GM23338 (cell line): ENCODE data around the gene ADAMTS1. TPM values are rescaled to one million over a fixed set of nuclear protein-coding genes. Genes with fewer than 3 reads are reported as not detected.

Experiments
- ATAC-seq: fragments of 200-7000 bp; cut with Tn5 transposase; 3 replicates; pipeline ENCODE4 v1.9.1; 2020
- DNase-seq: peaks from one replicate; pipeline ENCODE4 v3.0.0-alpha.2; 2015; ENCODE audit warnings: low spot score
- H2AFZ ChIP-seq: fragments of 200-600 bp; sonication (generic); 2 replicates; pipeline ENCODE4 v1.8.0; 2016; ENCODE audit warnings: antibody characterized with exemption, mild to moderate bottlenecking, moderate library complexity
- H3F3A ChIP-seq: fragments of 200-600 bp; sonication (generic); replicated peaks from 2 replicates; pipeline ENCODE4 v1.8.0; 2017; ENCODE audit warnings: antibody characterized with exemption, mixed run types, low read depth
- H3K27ac ChIP-seq: fragments of 200-600 bp; sonication (generic); 2 replicates; pipeline ENCODE4 v1.6.1; 2016; ENCODE audit warnings: low read depth
- H3K27me3 ChIP-seq: fragments of 200-600 bp; sonication (generic); 2 replicates; pipeline ENCODE4 v1.8.0; 2016; ENCODE audit warnings: mild to moderate bottlenecking, mixed run types, moderate library complexity; ENCODE audit not compliant: insufficient read depth
- H3K36me3 ChIP-seq: fragments of 200-600 bp; sonication (generic); 2 replicates; pipeline ENCODE4 v1.8.0; 2016; ENCODE audit warnings: mild to moderate bottlenecking; ENCODE audit not compliant: insufficient read depth
- H3K4me1 ChIP-seq: fragments of 200-600 bp; sonication (generic); 2 replicates; pipeline ENCODE4 v1.8.0; 2016; ENCODE audit warnings: mild to moderate bottlenecking, moderate library complexity; ENCODE audit not compliant: insufficient read depth
- H3K4me2 ChIP-seq: fragments of 200-600 bp; sonication (generic); 2 replicates; pipeline ENCODE4 v1.7.1; 2017; ENCODE audit warnings: mixed run types
- H3K4me3 ChIP-seq: fragments of 200-600 bp; sonication (generic); 2 replicates; pipeline ENCODE4 v1.6.1; 2016; ENCODE audit warnings: mixed run types
- H3K79me2 ChIP-seq: fragments of 200-600 bp; sonication (generic); replicated peaks from 2 replicates; pipeline ENCODE4 v1.8.0; 2017; ENCODE audit warnings: mild to moderate bottlenecking; ENCODE audit not compliant: insufficient read depth
- H3K9me2 ChIP-seq: fragments of 200-600 bp; sonication (generic); 2 replicates; pipeline ENCODE4 v1.8.0; 2017; ENCODE audit not compliant: insufficient read depth
- H4K20me1 ChIP-seq: fragments of 200-600 bp; sonication (generic); replicated peaks from 2 replicates; pipeline ENCODE4 v1.8.0; 2017; ENCODE audit warnings: mild to moderate bottlenecking; ENCODE audit not compliant: insufficient read depth
- H3K27ac Mint-ChIP-seq: 2 replicates; pipeline ENCODE4 v1.8.0; 2020; ENCODE audit warnings: inconsistent platforms, mild to moderate bottlenecking, moderate library complexity, mixed read lengths
- H3K27me3 Mint-ChIP-seq: 3 replicates; pipeline ENCODE4 v1.8.0; 2022; ENCODE audit warnings: low read depth, mild to moderate bottlenecking, moderate library complexity, mixed read lengths, inconsistent platforms; ENCODE audit not compliant: insufficient read depth, poor library complexity
- H3K36me3 Mint-ChIP-seq: 3 replicates; pipeline ENCODE4 v1.8.0; 2021; ENCODE audit warnings: low read depth, mild to moderate bottlenecking, inconsistent platforms, moderate library complexity, mixed read lengths
- H3K4me1 Mint-ChIP-seq: 3 replicates; pipeline ENCODE4 v1.8.0; 2020; ENCODE audit warnings: mild to moderate bottlenecking, inconsistent platforms, mixed read lengths
- H3K4me3 Mint-ChIP-seq: 3 replicates; pipeline ENCODE4 v1.8.0; 2021; ENCODE audit warnings: moderate library complexity, mild to moderate bottlenecking, inconsistent platforms, mixed read lengths
- H3K9me3 Mint-ChIP-seq: 3 replicates; pipeline ENCODE4 v1.8.0; 2020; ENCODE audit warnings: moderate library complexity, mild to moderate bottlenecking, inconsistent platforms, mixed read lengths
- ETS1 ChIP-seq: IDR thresholded peaks from 2 replicates; pipeline ENCODE4 v1.6.1; 2016; ENCODE audit warnings: antibody characterized with exemption
- EZH2 ChIP-seq: fragments of 200-600 bp; sonication (generic); IDR thresholded peaks from one replicate; pipeline ENCODE4 v1.8.0; 2017; ENCODE audit warnings: antibody characterized with exemption, mild to moderate bottlenecking, low read depth; ENCODE audit not compliant: unreplicated experiment
- EZH2phosphoT487 ChIP-seq: fragments of 200-600 bp; sonication (generic); IDR thresholded peaks from one replicate; pipeline ENCODE4 v1.8.1; 2018; ENCODE audit warnings: antibody characterized with exemption; ENCODE audit not compliant: unreplicated experiment
- NANOG ChIP-seq: IDR thresholded peaks from 2 replicates; pipeline ENCODE4 v1.6.1; 2016; ENCODE audit warnings: antibody characterized with exemption, borderline replicate concordance
- POLR2AphosphoS5 ChIP-seq: IDR thresholded peaks from 2 replicates; pipeline ENCODE4 v1.6.1; 2016; ENCODE audit warnings: antibody characterized with exemption, low read depth
- REST ChIP-seq: IDR thresholded peaks from one replicate; pipeline ENCODE4 v1.6.1; 2018; ENCODE audit warnings: antibody characterized with exemption; ENCODE audit not compliant: unreplicated experiment
- STAT1 ChIP-seq: IDR thresholded peaks from one replicate; pipeline ENCODE4 v1.6.1; 2016; ENCODE audit warnings: antibody characterized with exemption; ENCODE audit not compliant: unreplicated experiment
- ZNF114 ChIP-seq: fragments of 250-450 bp; sonication (Bioruptor Pico); IDR thresholded peaks from 2 replicates; pipeline ENCODE4 v1.5.0; 2020; ENCODE audit warnings: mild to moderate bottlenecking, moderate library complexity
- ZNF331 ChIP-seq: fragments of 250-450 bp; sonication (Bioruptor Pico); IDR thresholded peaks from 2 replicates; pipeline ENCODE4 v1.5.0; 2020; ENCODE audit warnings: low read depth, mild to moderate bottlenecking, moderate library complexity
- ZNF462 ChIP-seq: fragments of 250-450 bp; sonication (Bioruptor Pico); IDR thresholded peaks from 2 replicates; pipeline ENCODE4 v1.5.0; 2020; ENCODE audit warnings: mild to moderate bottlenecking, moderate library complexity
- polyA plus RNA-seq: library from polyadenylated mRNA; unstranded; fragments of >200 nt; fragmentation: Nextera tagmentation; extraction: Ambion mirVana; gene quantifications from 2 replicates; pipeline ENCODE4 v1.2.1, GENCODE V29; 2016
- total RNA-seq: library from RNA; depleted of rRNA; stranded (reverse); fragments of >200 nt; shearing (Covaris generic); gene quantifications from 2 replicates; pipeline ENCODE4 v1.2.3, GENCODE V29; 2014

The ADAMTS1 gene
- total and polyA plus RNA-seq, 2 experiments from 2014 or later, result 6.1 to 15.4 TPM

GRCh38 chr21:26836528-26836927 is 8.7 kb downstream of the ADAMTS1 start:
- Histone ChIP-seq H3K36me3 (peaks cover 35% of the 10 kb centered on the region), H4K20me1 (no peaks in the 10 kb centered on the region), H3K4me2 (no peak overlapping the region), H3K4me3 (no peak overlapping the region), H2AFZ (no peak overlapping the region), H3K79me2 (peaks cover 13% of the 10 kb centered on the region; the same call in 1 of the 2 replicates), H3K27me3 (no peaks in the 10 kb centered on the region), H3F3A (no peaks in the 10 kb centered on the region), H3K4me1 (no peaks in the 10 kb centered on the region), H3K27ac (no peak overlapping the region), H3K9me2 (no peaks in the 10 kb centered on the region)
- H3K27me3 Mint-ChIP-seq, result no peaks in the 10 kb centered on the region
- no peak for DNase-seq
- H3K27ac Mint-ChIP-seq, result no peak overlapping the region
- H3K9me3 Mint-ChIP-seq, result no peaks in the 10 kb centered on the region
- no peak overlapping the region for H3K4me3 Mint-ChIP-seq
- peaks cover 3% of the 10 kb centered on the region; the same call in 1 of the 3 replicates for H3K4me1 Mint-ChIP-seq
- ATAC-seq, result no peak
- peaks cover 51% of the 10 kb centered on the region for H3K36me3 Mint-ChIP-seq
- no peak for TF ChIP-seq ZNF114 (CRISPR knock-in tag)

- DNase-seq (no peak), ATAC-seq (no peak)
- no peak overlapping the region for H3K4me3 Mint-ChIP-seq
- H3K27ac Mint-ChIP-seq, result no peak overlapping the region
- Histone ChIP-seq H3K27ac (no peak overlapping the region), H3K4me2 (no peak overlapping the region), H3K4me3 (no peak overlapping the region), H3K4me1 (no peaks in the 10 kb centered on the region), H4K20me1 (no peaks in the 10 kb centered on the region), H3K9me2 (peaks cover 3% of the 10 kb centered on the region), H3F3A (no peaks in the 10 kb centered on the region), H3K27me3 (no peaks in the 10 kb centered on the region), H2AFZ (no peak overlapping the region), H3K79me2 (peaks cover 7% of the 10 kb centered on the region; the same call in 1 of the 2 replicates), H3K36me3 (peaks cover 32% of the 10 kb centered on the region)
- H3K4me1 Mint-ChIP-seq, result peaks cover 3% of the 10 kb centered on the region; the same call in 1 of the 3 replicates
- H3K9me3 Mint-ChIP-seq, result no peaks in the 10 kb centered on the region
- TF ChIP-seq ZNF331 (no peak), STAT1 (no peak), EZH2 (no peak), POLR2AphosphoS5 (no peak), REST (no peak), ETS1 (no peak), EZH2phosphoT487 (no peak), NANOG (no peak), ZNF462 (CRISPR knock-in tag) (no peak)
- H3K36me3 Mint-ChIP-seq, result peaks cover 44% of the 10 kb centered on the region
- H3K27me3 Mint-ChIP-seq, result no peaks in the 10 kb centered on the region
These were observed 9.4 kb downstream of the ADAMTS1 start for GRCh38 chr21:26835714-26836265.
